22Rv1 (cell line): ENCODE measurements around the gene KIZ.

ENCODE experiments used
- H3K27ac ChIP-seq: fragments of 450-650 bp; 2 replicates; pipeline ENCODE4 v1.5.1; 2017
- ZFX ChIP-seq: fragments of 450-650 bp; IDR thresholded peaks from 2 replicates; pipeline ENCODE4 v1.6.1; 2017; ENCODE audit warnings: antibody characterized with exemption, borderline replicate concordance
- TF ChIP-seq, protein P1 (sequence below): fragments of 450-650 bp; IDR thresholded peaks from 2 replicates; pipeline ENCODE4 v1.5.1; 2017; ENCODE audit warnings: mild to moderate bottlenecking

KIZ gene

DNA sequence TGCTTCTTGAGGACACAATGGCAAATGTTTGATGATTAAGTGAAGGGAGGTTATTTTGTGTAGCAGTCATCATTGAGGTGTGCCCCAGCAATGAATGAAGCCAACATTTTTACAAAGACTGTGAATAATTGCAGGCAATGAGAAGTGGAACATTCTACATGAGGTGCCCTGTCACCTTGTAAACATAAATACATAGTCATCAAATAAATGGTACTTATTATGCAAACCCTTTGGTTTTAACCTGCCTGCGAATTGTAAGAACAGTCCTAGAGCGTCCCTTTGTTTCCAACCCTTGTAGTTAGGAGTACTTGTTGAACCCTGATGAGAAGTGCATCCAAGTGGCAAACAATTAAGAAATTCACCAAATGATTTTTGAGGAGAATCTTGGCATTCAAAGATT, 7.1 kb upstream of the KIZ start:
- TF ChIP-seq, protein P1, sequence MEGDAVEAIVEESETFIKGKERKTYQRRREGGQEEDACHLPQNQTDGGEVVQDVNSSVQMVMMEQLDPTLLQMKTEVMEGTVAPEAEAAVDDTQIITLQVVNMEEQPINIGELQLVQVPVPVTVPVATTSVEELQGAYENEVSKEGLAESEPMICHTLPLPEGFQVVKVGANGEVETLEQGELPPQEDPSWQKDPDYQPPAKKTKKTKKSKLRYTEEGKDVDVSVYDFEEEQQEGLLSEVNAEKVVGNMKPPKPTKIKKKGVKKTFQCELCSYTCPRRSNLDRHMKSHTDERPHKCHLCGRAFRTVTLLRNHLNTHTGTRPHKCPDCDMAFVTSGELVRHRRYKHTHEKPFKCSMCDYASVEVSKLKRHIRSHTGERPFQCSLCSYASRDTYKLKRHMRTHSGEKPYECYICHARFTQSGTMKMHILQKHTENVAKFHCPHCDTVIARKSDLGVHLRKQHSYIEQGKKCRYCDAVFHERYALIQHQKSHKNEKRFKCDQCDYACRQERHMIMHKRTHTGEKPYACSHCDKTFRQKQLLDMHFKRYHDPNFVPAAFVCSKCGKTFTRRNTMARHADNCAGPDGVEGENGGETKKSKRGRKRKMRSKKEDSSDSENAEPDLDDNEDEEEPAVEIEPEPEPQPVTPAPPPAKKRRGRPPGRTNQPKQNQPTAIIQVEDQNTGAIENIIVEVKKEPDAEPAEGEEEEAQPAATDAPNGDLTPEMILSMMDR: no peak
- no peak for TF ChIP-seq ZFX
- H3K27ac ChIP-seq: no peak overlapping the region

DNA sequence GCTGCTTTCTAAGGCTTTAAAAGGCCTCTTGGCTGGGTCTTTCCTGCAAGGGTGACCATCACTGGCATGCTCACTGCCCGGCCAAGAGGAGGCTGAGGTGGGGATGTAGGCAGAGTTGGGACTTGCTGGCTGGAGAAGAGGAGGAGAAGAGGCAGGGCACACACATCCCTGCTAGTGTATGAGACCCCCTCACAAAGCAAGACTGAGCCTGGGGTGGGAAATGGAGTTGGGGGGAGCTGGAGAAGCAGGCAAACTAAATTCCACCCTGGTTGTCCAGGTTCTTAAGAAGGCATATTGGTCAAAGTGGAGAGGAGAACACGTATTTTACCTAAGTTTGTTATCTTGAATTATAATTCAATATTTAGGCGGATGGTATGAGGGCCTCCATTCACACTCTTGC, 1.7 kb upstream of the KIZ start:
- TF ChIP-seq, protein P1: no peak
- TF ChIP-seq ZFX: no peak
- no peak overlapping the region for H3K27ac ChIP-seq

DNA sequence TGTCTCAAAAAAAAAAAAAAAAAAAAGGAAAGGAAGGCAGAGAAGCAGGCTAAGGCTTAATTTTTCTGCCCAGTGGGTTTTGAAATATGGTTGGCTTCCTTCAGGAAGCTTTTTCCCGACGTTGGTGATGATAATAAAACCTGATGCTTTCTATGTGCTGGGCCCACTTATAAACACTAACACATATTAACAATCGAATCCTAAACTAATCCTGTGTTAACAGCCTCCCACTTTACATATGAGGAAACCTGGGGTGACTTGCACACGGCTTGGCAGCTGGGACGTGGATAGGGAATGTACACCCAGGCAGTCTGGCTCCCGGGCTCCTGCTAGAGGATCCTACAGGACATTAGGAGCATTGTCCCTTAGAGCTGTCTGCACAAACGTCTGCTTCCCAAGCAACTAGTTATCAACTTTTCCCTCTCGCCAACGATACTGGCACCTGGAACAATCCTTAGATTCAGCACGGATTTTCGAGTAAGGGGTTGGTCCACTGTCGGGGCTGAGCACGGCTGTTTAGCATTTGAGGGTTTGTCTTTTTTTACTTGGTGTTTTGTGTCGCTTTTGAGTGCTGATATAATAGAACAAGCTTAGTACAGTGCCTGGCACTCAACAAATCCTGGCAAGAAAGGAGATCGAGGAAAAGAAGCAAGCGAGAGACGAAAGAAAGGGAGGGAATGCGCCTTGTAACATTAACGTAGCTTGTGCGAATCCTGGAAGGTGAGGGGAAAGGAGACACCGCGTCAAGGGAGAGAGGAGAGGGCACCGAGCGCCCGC, 622 bp upstream of the KIZ start:
- peak overlapping the region; percentile 49 for H3K27ac ChIP-seq
- TF ChIP-seq, protein P1: peak; percentile 8; the same call in 1 of the 2 replicates
- TF ChIP-seq ZFX: no peak

DNA sequence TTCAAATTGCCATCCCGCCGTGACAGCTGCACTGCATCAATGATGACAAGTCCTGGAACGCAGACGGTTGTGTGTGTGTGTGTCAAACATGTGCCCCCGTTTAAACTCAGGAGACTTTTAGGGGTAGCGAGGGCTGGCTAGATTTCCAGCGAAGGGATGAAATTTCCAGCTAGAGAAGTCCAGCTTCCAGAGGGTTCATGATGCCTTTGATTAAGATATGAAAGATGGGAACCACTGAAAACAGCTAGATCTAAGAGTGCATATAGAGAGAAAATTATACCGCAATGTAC, 644 bp downstream of the KIZ start:
- TF ChIP-seq, protein P1: no peak
- no peak for TF ChIP-seq ZFX
- H3K27ac ChIP-seq: no peak overlapping the region

DNA sequence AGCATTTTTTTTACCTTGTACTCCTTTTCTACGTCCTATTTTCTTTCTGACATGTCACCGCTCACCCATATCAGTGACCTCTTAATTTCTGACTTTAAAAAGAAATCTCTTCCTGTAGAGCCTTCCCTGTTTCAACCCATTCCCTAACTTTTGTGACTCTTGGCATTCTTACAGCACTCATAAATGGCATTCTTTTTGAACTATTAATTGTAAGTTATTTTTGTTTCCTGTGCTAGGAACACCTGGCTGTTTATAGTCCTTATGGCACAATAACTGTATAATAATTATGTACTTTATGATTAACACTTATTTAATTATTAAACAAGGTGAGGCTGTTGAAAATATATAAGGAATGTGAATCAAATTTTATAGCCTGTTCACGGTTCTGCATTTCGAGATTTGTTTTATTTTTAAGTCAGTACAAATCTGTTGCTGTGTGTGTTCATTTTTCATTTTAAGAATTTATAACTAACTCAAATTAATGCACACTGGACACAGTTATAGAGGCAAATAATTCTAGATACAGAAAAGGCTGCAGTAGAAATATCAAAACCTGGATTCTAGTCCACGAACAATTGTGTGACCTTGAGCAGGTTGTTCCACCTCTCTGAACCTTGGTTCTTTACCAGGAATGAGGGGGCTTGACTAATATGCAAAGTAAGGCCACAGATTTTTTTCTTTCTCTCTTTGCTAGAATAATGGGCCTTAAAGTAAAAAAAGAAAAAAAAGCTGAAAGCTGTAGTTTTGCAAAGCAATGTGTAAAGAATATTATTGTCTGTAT, 1.5 kb downstream of the KIZ start:
- no peak for TF ChIP-seq ZFX
- TF ChIP-seq, protein P1: no peak
- H3K27ac ChIP-seq: no peak overlapping the region

DNA sequence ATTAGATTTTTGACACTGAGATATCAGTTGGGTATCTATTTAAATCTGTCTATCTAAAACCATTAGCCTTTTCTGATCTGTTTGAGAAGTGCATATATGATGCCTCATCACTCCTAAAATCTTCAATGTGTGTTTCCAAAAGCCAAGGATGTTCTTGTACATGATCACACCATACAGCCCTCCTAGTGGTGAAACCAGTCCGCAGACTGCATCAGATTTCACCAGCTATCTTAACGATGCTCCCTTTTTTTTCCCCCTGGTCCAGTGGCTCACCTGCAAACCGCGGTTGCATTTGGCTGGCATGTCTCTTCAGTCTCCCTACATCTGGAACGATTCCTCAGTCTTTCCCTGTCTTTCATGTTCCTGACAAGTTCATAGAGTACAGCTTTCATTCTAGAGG, 4.0 kb downstream of the KIZ start:
- TF ChIP-seq, protein P1: 0 out of 2 replicates have a peak, but pooled peaks have one; percentile 4
- TF ChIP-seq ZFX: no peak
- no peak overlapping the region for H3K27ac ChIP-seq

DNA sequence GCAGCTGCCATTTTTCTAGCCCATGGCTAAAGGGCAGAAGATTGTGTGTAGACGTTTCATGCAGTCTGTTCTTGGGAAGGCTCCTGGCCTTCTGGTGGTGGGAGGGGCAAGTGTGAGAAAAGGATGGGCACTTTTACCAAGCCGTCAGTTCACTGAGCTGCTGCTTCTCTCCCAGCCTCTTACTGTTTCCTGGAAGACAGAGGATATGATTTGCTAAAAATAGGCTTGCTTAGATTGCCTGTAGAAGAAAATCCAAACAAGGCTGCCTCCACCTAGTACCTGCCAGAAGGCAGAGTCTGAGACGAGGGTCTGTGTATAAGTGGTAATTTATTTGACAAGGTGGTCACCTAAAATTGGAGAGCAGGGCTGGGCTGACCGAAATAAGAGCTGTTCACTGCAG, 7.5 kb downstream of the KIZ start:
- H3K27ac ChIP-seq: no peak overlapping the region

More for the DNA sequence above, 7.5 kb downstream of the KIZ start:
- TF ChIP-seq, protein P1: no peak
- TF ChIP-seq ZFX: no peak
